ENCODE measurements around the gene SMG9. TPM values are rescaled to one million over a fixed set of nuclear protein-coding genes. Genes with fewer than 3 reads are reported as not detected.

SMG9 gene
- total and polyA plus RNA-seq, 8 donors: 40.9 to 66.2 (median 54.6) TPM

DNA sequence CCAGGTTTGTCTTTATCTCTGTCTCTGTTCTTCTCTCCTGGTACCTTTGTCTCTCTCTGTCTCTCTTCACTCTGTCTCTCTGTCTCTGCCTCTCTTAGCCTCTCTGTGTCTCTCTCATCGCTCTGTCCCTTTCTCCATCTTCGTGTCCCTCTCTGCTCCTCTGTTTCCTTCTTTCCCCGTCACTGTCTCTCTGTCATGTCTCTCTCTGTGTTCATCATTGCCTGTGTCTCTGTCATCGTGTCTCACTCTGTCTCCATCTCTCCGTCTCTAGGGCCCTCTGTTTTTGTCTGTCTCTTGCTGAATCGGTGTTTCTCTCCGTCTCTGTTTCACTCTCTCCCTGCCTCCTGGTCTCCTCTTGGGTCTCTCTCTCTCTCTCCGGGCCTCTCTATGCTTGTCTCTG, 28.9 kb upstream of the SMG9 start:
- H3K4me3 ChIP-seq: no peak overlapping the region
- peaks cover 0 to 16% of the 10 kb centered on the region in 2 donors for H3K27me3 ChIP-seq
- no peak overlapping the region for H3K27ac ChIP-seq
- no peaks in the 10 kb centered on the region for H3K36me3 ChIP-seq
- intact Hi-C loops (cut with DNase I): loop anchor here in 1 of 2 donors (5.0 kb wide), 1 partner anchor 36 kb away; no protein-coding TSS in a partner anchor
- ATAC-seq: no peak
- peaks cover 0 to 39% of the 10 kb centered on the region in 2 donors for H3K4me1 ChIP-seq
- DNase-seq: no peak
- TF ChIP-seq, protein P1, sequence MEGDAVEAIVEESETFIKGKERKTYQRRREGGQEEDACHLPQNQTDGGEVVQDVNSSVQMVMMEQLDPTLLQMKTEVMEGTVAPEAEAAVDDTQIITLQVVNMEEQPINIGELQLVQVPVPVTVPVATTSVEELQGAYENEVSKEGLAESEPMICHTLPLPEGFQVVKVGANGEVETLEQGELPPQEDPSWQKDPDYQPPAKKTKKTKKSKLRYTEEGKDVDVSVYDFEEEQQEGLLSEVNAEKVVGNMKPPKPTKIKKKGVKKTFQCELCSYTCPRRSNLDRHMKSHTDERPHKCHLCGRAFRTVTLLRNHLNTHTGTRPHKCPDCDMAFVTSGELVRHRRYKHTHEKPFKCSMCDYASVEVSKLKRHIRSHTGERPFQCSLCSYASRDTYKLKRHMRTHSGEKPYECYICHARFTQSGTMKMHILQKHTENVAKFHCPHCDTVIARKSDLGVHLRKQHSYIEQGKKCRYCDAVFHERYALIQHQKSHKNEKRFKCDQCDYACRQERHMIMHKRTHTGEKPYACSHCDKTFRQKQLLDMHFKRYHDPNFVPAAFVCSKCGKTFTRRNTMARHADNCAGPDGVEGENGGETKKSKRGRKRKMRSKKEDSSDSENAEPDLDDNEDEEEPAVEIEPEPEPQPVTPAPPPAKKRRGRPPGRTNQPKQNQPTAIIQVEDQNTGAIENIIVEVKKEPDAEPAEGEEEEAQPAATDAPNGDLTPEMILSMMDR (IDR thresholded peaks at IDR 0.05): no peak
- no peaks in the 10 kb centered on the region for H3K9me3 ChIP-seq

DNA sequence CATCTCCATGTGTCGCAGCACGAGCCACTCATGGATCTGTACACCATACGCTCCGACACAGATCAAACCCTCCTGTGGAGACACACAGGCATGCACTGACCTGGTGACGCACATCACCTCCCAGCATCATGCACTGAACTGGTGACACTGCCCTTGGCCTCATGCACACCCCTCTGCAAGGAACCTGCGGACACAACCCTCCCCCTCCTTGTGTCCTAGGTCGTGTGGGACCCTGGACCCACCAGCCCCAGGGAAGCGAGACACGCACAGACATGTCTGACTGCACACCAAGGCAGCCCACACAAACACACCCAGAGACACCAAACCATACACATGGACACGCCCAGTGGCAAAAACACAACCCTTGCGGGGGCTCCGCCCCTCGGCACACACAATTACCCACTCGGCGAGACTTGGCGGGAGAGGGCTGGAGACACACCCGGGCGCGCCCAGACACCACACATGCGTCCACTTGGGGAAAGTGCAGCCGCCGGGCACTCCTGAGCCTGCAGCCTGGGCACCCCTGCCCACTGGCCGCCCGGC, 28.0 kb upstream of the SMG9 start:
- Histone ChIP-seq H3K36me3 (no peaks in the 10 kb centered on the region), H3K4me3 (no peak overlapping the region), H3K9me3 (no peaks in the 10 kb centered on the region), H3K4me1 (peaks cover 4 to 48% of the 10 kb centered on the region in 2 donors), H3K27ac (no peak overlapping the region), H3K27me3 (peaks cover 0 to 16% of the 10 kb centered on the region in 2 donors)
- ATAC-seq (no peak), DNase-seq (no peak)
- TF ChIP-seq, protein P1 (IDR thresholded peaks at IDR 0.05): no peak
- intact Hi-C loops (cut with DNase I): loop anchor here in 1 of 2 donors (5.0 kb wide), 1 partner anchor 35 kb away; no protein-coding TSS in a partner anchor

DNA sequence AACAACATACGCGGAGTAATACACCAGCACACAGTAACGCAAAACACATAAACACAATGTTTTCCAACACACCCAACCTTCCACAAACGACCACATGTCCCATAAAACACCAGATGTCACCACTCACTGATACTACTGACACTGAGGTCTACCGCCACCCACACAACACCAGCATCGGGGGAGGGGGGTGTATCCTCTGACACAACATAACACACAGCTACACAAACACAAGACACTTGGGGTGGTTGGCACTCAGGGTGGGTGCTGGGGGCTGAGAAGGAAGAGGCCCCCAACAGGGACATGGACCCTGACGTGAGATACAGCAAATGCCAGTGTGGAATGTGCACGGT, 27.5 kb upstream of the SMG9 start:
- no peaks in the 10 kb centered on the region for H3K9me3 ChIP-seq
- intact Hi-C loops (cut with DNase I): loop anchor here in 1 of 2 donors (5.0 kb wide), 1 partner anchor 35 kb away; no protein-coding TSS in a partner anchor
- DNase-seq: no peak
- no peak for ATAC-seq
- no peaks in the 10 kb centered on the region for H3K36me3 ChIP-seq
- H3K27ac ChIP-seq: no peak overlapping the region
- H3K27me3 ChIP-seq: peaks cover 0 to 16% of the 10 kb centered on the region in 2 donors
- TF ChIP-seq, protein P1 (IDR thresholded peaks at IDR 0.05): no peak
- no peak overlapping the region for H3K4me3 ChIP-seq
- peaks cover 5 to 53% of the 10 kb centered on the region in 2 donors for H3K4me1 ChIP-seq

DNA sequence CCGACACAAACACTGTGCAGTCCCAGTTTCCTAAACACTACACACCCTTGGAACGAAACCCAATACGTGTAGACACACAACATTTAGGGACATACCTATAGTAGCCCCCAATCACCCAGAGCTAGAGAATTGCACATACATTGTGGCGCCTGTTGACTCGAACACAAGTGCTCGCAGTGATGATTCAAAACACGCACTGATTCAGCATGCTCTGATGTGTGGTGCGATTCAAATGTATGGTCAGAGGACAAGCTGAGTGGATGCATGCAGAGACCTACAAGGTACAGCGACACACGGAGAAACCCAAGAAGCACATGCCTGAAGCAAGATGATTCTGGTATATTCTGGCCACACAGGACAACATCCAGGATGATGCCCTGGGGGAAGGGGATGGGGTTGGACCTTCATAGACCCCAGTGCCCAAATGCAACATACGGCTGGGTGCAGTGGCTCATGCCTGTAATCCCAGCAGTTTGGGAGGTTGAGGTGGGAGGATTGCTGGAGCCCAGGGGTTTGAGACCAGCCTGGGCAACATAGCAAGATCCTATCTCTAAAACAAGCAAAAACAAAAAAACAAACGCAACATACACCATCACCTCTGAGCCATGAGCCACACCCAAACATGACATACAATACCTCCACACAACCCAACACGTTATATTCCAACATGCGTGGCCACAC, 27.0 kb upstream of the SMG9 start:
- no peak for ATAC-seq
- Histone ChIP-seq H3K4me1 (peaks cover 5 to 57% of the 10 kb centered on the region in 2 donors), H3K27me3 (peaks cover 0 to 16% of the 10 kb centered on the region in 2 donors), H3K4me3 (no peak overlapping the region), H3K36me3 (no peaks in the 10 kb centered on the region), H3K9me3 (no peaks in the 10 kb centered on the region), H3K27ac (no peak overlapping the region)
- intact Hi-C loops (cut with DNase I): loop anchor here in 1 of 2 donors (5.0 kb wide), 1 partner anchor 34 kb away; no protein-coding TSS in a partner anchor
- DNase-seq: no peak
- TF ChIP-seq, protein P1 (IDR thresholded peaks at IDR 0.05): no peak
